Caco-2 (cell line): ENCODE data around the gene A1BG. TPM values are rescaled to one million over a fixed set of nuclear protein-coding genes. Genes with fewer than 3 reads are reported as not detected.

Experiments used
- BruUV-seq: library from RNA; stranded (reverse); fragments of 400-500 nt; replicated peaks from 2 replicates; lab custom pipeline; 2021; lab: Mats Ljungman, UMichigan
- CTCF ChIA-PET: fragments of 300-600 bp; sonication (Branson Sonifier 250); formaldehyde crosslinking; loops from one replicate; lab custom pipeline; 2022; ENCODE audit warnings: antibody characterized with exemption; lab: Charles Lee
- POLR2A ChIA-PET: fragments of 300-600 bp; sonication (Branson Sonifier 250); formaldehyde crosslinking; loops from one replicate; lab custom pipeline; 2022; ENCODE audit warnings: antibody characterized with exemption; lab: Charles Lee
- DNase-seq, 2 experiments: peaks; one replicate each; pipeline versions ENCODE4 v3.0.0 to v3.0.0-alpha.2; 2020 to 2022
- H3K27me3 ChIP-seq: replicated peaks from 2 replicates; pipeline ENCODE4 v1.6.0; 2011; ENCODE audit warnings: low read length; ENCODE audit not compliant: control insufficient read depth, insufficient read depth
- H3K36me3 ChIP-seq: 2 replicates; pipeline ENCODE4 v1.5.1; 2011; ENCODE audit warnings: low read length; ENCODE audit not compliant: control insufficient read depth, insufficient read depth
- H3K4me1 ChIP-seq: fragments of 250-450 bp; sonication (Bioruptor Pico); 2 replicates; pipeline ENCODE4 v1.5.1; 2020; ENCODE audit warnings: mild to moderate bottlenecking
- H3K4me3 ChIP-seq: 2 replicates; pipeline ENCODE4 v1.5.1; 2011; ENCODE audit warnings: low read depth, mild to moderate bottlenecking, control low read depth, low read length
- H3K9me3 ChIP-seq: fragments of 250-450 bp; sonication (Bioruptor Pico); 2 replicates; pipeline ENCODE4 v1.5.1; 2020; ENCODE audit warnings: mild to moderate bottlenecking, moderate library complexity
- H3K27ac Mint-ChIP-seq: one replicate; pipeline ENCODE4 v1.8.0; 2022; ENCODE audit warnings: mixed read lengths; ENCODE audit not compliant: unreplicated experiment
- H3K27me3 Mint-ChIP-seq: one replicate; pipeline ENCODE4 v1.8.0; 2022; ENCODE audit warnings: mixed read lengths; ENCODE audit not compliant: insufficient read depth, unreplicated experiment
- H3K36me3 Mint-ChIP-seq: one replicate; pipeline ENCODE4 v1.8.0; 2022; ENCODE audit warnings: mild to moderate bottlenecking, mixed read lengths; ENCODE audit not compliant: insufficient read depth, unreplicated experiment
- H3K4me1 Mint-ChIP-seq: one replicate; pipeline ENCODE4 v1.8.0; 2022; ENCODE audit warnings: low read depth, mixed read lengths; ENCODE audit not compliant: unreplicated experiment
- H3K4me3 Mint-ChIP-seq: one replicate; pipeline ENCODE4 v1.8.0; 2022; ENCODE audit warnings: mild to moderate bottlenecking, moderate library complexity, mixed read lengths; ENCODE audit not compliant: unreplicated experiment
- H3K9me3 Mint-ChIP-seq: one replicate; pipeline ENCODE4 v1.8.0; 2022; ENCODE audit warnings: mixed read lengths; ENCODE audit not compliant: unreplicated experiment
- CTCF ChIP-seq, 2 experiments: fragments of 200-600 bp in 1 of 2; IDR thresholded peaks; 1 replicate in 1 of 2; 2 replicates in 1 of 2; pipeline versions ENCODE4 v1.5.1 to v1.8.0; 2011 to 2022; ENCODE audit warnings: antibody characterized with exemption in 1 of 2, control low read depth in 1 of 2, inconsistent platforms in 1 of 2, low read depth in 1 of 2, low read length in 1 of 2, mild to moderate bottlenecking in 1 of 2, moderate library complexity in 1 of 2; ENCODE audit not compliant: insufficient read depth in 1 of 2, severe bottlenecking in 1 of 2, unreplicated experiment in 1 of 2
- intact Hi-C: fragments of 100-400 bp; cut with micrococcal nuclease; formaldehyde crosslinking; loops from one replicate; pipeline ENCODE4 v1.10.0; 2022; ENCODE audit not compliant: unreplicated experiment
- total RNA-seq: library from RNA; stranded (reverse); gene quantifications from 2 replicates; pipeline ENCODE4 v1.2.3, GENCODE V29; 2022

Gene A1BG
- total RNA-seq, 1 experiment from 2014 or later, result 2.8 TPM

GRCh38 chr19:58336820-58337219, 16.5 kb downstream of the A1BG start:
- DNase-seq, result no peak
- Mint-ChIP-seq H3K4me3 (no peak overlapping the region), H3K36me3 (no peaks in the 10 kb centered on the region), H3K27me3 (no peaks in the 10 kb centered on the region), H3K9me3 (no peaks in the 10 kb centered on the region), H3K4me1 (no peaks in the 10 kb centered on the region), H3K27ac (no peak overlapping the region)
- no TSS peak for BruUV-seq
- POLR2A ChIA-PET, result no interaction called here
- Histone ChIP-seq H3K4me1 (no peaks in the 10 kb centered on the region), H3K36me3 (no peaks in the 10 kb centered on the region; the same call in 1 of the 2 replicates), H3K9me3 (no peaks in the 10 kb centered on the region), H3K4me3 (no peak overlapping the region), H3K27me3 (no peaks in the 10 kb centered on the region)
- CTCF ChIA-PET, result no interaction called here
- TF ChIP-seq CTCF (IDR thresholded peaks at IDR 0.05; ENCODE audit: insufficient read depth in 1 of 2, low read depth in 1 of 2, low read length in 1 of 2, severe bottlenecking in 1 of 2, unreplicated experiment in 1 of 2), result no peak
- intact Hi-C loops, result no loop called here

- Mint-ChIP-seq H3K27me3 (no peaks in the 10 kb centered on the region), H3K4me3 (no peak overlapping the region), H3K36me3 (no peaks in the 10 kb centered on the region), H3K4me1 (no peaks in the 10 kb centered on the region), H3K27ac (no peak overlapping the region), H3K9me3 (no peaks in the 10 kb centered on the region)
- no peaks in the 10 kb centered on the region for H3K4me1 ChIP-seq
- H3K4me3 ChIP-seq, result no peak overlapping the region
- BruUV-seq, result no TSS peak
- intact Hi-C loops, result no loop called here
- H3K9me3 ChIP-seq, result no peaks in the 10 kb centered on the region
- DNase-seq, result no peak
- H3K27me3 ChIP-seq, result no peaks in the 10 kb centered on the region
- CTCF ChIA-PET, result interaction anchor here (0.6 kb wide), 1 partner anchor 1422 kb away, joined by 3 read pairs; no protein-coding TSS in a partner anchor
- POLR2A ChIA-PET, result no interaction called here
- TF ChIP-seq CTCF (IDR thresholded peaks at IDR 0.05; ENCODE audit: insufficient read depth in 1 of 2, low read depth in 1 of 2, low read length in 1 of 2, severe bottlenecking in 1 of 2, unreplicated experiment in 1 of 2), result no peak
- no peaks in the 10 kb centered on the region; the same call in 1 of the 2 replicates for H3K36me3 ChIP-seq
These were observed 17.1 kb downstream of the A1BG start for GRCh38 chr19:58336216-58336615.

- Mint-ChIP-seq H3K4me3 (no peak overlapping the region), H3K36me3 (no peaks in the 10 kb centered on the region), H3K9me3 (no peaks in the 10 kb centered on the region), H3K27me3 (no peaks in the 10 kb centered on the region), H3K4me1 (no peaks in the 10 kb centered on the region), H3K27ac (no peak overlapping the region)
- no peak for DNase-seq
- no peaks in the 10 kb centered on the region for H3K27me3 ChIP-seq
- H3K4me3 ChIP-seq, result no peak overlapping the region
- no peak for TF ChIP-seq CTCF (IDR thresholded peaks at IDR 0.05; ENCODE audit: insufficient read depth in 1 of 2, low read depth in 1 of 2, low read length in 1 of 2, severe bottlenecking in 1 of 2, unreplicated experiment in 1 of 2)
- ChIA-PET POLR2A (no interaction called here), CTCF (no interaction called here)
- no peaks in the 10 kb centered on the region for H3K4me1 ChIP-seq
- intact Hi-C loops, result no loop called here
- no TSS peak for BruUV-seq
- no peaks in the 10 kb centered on the region for H3K9me3 ChIP-seq
- H3K36me3 ChIP-seq, result no peaks in the 10 kb centered on the region; the same call in 1 of the 2 replicates
These were observed 17.7 kb downstream of the A1BG start for GRCh38 chr19:58335630-58336029.
